GM12892 (cell line): ENCODE measurements around the gene SORCS2.

Experiments
- POLR2A ChIP-seq: IDR thresholded peaks from 2 replicates; pipeline ENCODE4 v1.6.1; 2011; ENCODE audit warnings: low read depth, low read length, control low read depth
- POLR2AphosphoS5 ChIP-seq: IDR thresholded peaks from 2 replicates; pipeline ENCODE4 v1.6.1; 2011; ENCODE audit warnings: low read depth, low read length, control low read depth
- TAF1 ChIP-seq: IDR thresholded peaks from 2 replicates; pipeline ENCODE4 v1.6.1; 2011; ENCODE audit warnings: low read depth, mild to moderate bottlenecking, control low read depth, low read length, borderline replicate concordance

DNA sequence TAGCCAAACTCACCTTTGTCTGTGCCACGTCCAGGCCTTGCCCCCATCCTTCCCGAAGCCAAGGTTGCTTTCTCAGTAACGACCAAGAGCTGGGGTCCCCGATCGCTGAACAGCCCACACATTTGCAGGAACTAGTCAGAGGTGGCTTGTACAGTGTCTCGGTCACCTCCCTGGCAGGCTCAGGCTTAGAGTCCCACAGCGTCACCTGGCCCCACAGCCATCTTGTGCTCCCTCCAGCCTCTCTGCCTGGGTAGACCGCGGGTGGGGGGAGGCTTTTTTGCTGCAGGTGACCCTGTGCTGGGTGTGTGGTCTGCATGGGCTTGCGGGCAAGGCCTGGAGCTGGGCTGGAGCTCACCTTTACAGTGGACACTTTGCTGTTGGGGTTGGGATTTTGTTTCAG is 182.2 kb downstream of the SORCS2 start:
- no peak for TF ChIP-seq POLR2AphosphoS5
- no peak for TF ChIP-seq POLR2A
- TF ChIP-seq TAF1, result no peak
